ENCODE measurements around the gene MDC1.
"Not testable (repeated sequence)": the region's sequence is repeated elsewhere in the genome, so short reads cannot be mapped to it uniquely, and the experiment has no call there.

Gene MDC1

DNA sequence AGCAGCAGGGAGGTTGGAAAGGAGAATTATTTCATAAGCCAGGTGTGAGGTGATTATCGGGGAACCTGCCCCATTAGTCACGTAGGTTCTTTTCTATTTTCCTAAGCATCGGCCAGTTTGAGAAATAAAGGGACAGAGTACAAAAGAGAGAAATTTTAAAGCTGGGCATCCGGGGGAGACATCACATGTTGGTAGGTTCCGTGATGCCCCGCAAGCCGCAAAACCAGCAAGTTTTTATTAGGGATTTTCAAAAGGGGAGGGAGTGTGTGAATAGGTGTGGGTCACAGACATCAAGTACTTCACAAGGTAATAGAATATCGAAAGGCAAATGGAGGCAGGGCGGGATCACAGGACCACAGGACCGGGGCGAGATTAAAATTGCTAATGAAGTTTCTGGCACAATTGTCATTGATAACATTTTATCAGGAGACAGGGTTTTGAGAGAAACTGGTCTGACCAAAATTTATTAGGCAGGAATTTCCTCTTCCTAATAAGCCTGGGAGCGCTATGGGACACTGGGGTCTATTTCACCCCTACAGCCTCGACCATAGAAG, 47.5 kb upstream of the MDC1 start:
- H3K4me1 ChIP-seq (ENCODE audit: control insufficient read depth in 1 of 2, insufficient read depth in 2 of 2, low read length in 2 of 2): peaks cover 47 to 58% of the 10 kb centered on the region in 2 experiments
- H4K12ac ChIP-seq (ENCODE audit: low read depth, low read length); H4K8ac ChIP-seq (ENCODE audit: low read depth, low read length); H3K36me3 ChIP-seq (ENCODE audit: control insufficient read depth in 1 of 2, insufficient read depth in 2 of 2, low read length in 2 of 2); H3K18ac ChIP-seq (ENCODE audit: low read length); H3K27me3 ChIP-seq (ENCODE audit: insufficient read depth, low read length); DNase-seq; H3K4me2 ChIP-seq (ENCODE audit: low read length); H2AFZ ChIP-seq (ENCODE audit: insufficient read depth, low read length, poor library complexity); H3K79me2 ChIP-seq (ENCODE audit: control insufficient read depth, insufficient read depth, low read length, poor library complexity); H3K4me3 ChIP-seq (ENCODE audit: low read depth, low read length); H3K9ac ChIP-seq (ENCODE audit: low read length); H3K4ac ChIP-seq (ENCODE audit: low read depth, low read length); H3K23ac ChIP-seq (ENCODE audit: low read length); H3K9me3 ChIP-seq (ENCODE audit: insufficient read depth, low read depth, low read length); H2AK5ac ChIP-seq (ENCODE audit: low read length): not testable (repeated sequence)
- H2BK5ac ChIP-seq (ENCODE audit: low read depth, low read length, poor library complexity): peak overlapping the region; percentile 79
- H4K91ac ChIP-seq (ENCODE audit: low read depth, low read length): peak overlapping the region; percentile 76
- peak overlapping the region; percentile 100 for H3K27ac ChIP-seq (ENCODE audit: low read depth, low read length)
- peak overlapping the region; percentile 42 for H3K14ac ChIP-seq (ENCODE audit: low read length)
- peak overlapping the region; percentile 19 for H2BK12ac ChIP-seq (ENCODE audit: low read length)
- no CpG with 5 or more reads among the region's 13 CpGs for WGBS (ENCODE audit: extremely low coverage, insufficient coverage, insufficient read length)
- peak overlapping the region; percentile 76 for H2BK120ac ChIP-seq (ENCODE audit: insufficient read depth, low read length, poor library complexity)
- peaks cover 68% of the 10 kb centered on the region for H3K79me1 ChIP-seq (ENCODE audit: low read length)

DNA sequence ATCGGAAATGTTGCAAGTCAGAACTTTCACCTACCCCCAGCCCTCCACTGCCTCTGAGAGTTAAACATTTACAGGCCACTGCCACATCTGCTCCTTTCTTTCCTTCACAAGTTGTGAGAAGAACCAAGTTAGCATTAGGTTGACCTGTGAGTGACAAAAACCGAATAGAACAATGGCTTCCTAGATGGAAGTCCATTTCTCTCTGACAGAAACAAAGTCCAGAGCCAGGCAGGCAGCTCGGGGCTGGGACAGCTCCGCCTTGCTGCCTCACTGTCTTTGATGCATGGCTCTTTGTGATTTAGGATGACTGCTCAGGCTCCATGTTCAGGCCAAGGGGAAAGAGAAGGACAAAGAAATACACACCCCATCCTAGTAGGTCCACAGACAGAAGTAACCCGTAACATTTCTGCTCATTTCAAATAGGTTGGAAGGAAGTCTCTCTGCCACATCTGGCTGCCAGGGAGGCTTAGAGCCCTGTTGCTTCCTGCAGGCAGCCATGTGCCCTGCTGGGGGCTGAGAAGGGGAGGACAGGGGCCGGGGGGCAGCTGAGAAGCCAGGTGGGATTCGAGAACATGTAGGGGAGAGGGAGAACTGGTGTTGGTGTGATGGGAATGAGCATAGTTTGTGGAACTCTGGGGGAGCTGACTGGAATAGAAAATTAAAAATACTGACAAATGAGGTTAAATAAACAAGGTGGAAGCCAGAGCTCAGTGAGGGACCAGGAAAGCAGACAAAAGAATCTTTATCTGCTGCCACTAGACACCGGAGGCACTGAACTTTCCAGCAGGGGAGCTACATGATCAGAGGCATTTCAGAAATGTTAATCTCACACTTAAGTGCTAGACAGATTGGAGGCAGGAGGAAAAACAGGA, 46.8 kb upstream of the MDC1 start:
- peak; percentile 41 to 69 for DNase-seq
- H2BK5ac ChIP-seq (ENCODE audit: low read depth, low read length, poor library complexity): peak overlapping the region; percentile 99
- no peak overlapping the region for H3K4me3 ChIP-seq (ENCODE audit: low read depth, low read length)
- peaks cover 64% of the 10 kb centered on the region for H3K79me1 ChIP-seq (ENCODE audit: low read length)
- H3K4me2 ChIP-seq (ENCODE audit: low read length): peak overlapping the region; percentile 24
- H3K79me2 ChIP-seq (ENCODE audit: control insufficient read depth, insufficient read depth, low read length, poor library complexity): peaks cover 11% of the 10 kb centered on the region
- H3K23ac ChIP-seq (ENCODE audit: low read length): no peak overlapping the region
- H4K91ac ChIP-seq (ENCODE audit: low read depth, low read length): peak overlapping the region; percentile 100
- H3K9ac ChIP-seq (ENCODE audit: low read length): peak overlapping the region; percentile 83
- peak overlapping the region; percentile 78 for H2BK12ac ChIP-seq (ENCODE audit: low read length)
- H3K4me1 ChIP-seq (ENCODE audit: control insufficient read depth in 1 of 2, insufficient read depth in 2 of 2, low read length in 2 of 2): peaks cover 42 to 54% of the 10 kb centered on the region in 2 experiments
- H3K18ac ChIP-seq (ENCODE audit: low read length): peak overlapping the region; percentile 84
- H2BK120ac ChIP-seq (ENCODE audit: insufficient read depth, low read length, poor library complexity): peak overlapping the region; percentile 99
- H3K27ac ChIP-seq (ENCODE audit: low read depth, low read length): peak overlapping the region; percentile 100
- no peaks in the 10 kb centered on the region for H3K36me3 ChIP-seq (ENCODE audit: control insufficient read depth in 1 of 2, insufficient read depth in 2 of 2, low read length in 2 of 2)
- H4K8ac ChIP-seq (ENCODE audit: low read depth, low read length): peak overlapping the region; percentile 84
- WGBS (ENCODE audit: extremely low coverage, insufficient coverage, insufficient read length): no CpG with 5 or more reads among the region's 8 CpGs
- H3K9me3 ChIP-seq (ENCODE audit: insufficient read depth, low read depth, low read length): peaks cover 3% of the 10 kb centered on the region
- H3K14ac ChIP-seq (ENCODE audit: low read length): peak overlapping the region; percentile 93
- peak overlapping the region; percentile 81 for H3K4ac ChIP-seq (ENCODE audit: low read depth, low read length)
- no peaks in the 10 kb centered on the region for H3K27me3 ChIP-seq (ENCODE audit: insufficient read depth, low read length)
- H4K12ac ChIP-seq (ENCODE audit: low read depth, low read length): peak overlapping the region; percentile 23
- H2AK5ac ChIP-seq (ENCODE audit: low read length): peak overlapping the region; percentile 75
- H2AFZ ChIP-seq (ENCODE audit: insufficient read depth, low read length, poor library complexity): peak overlapping the region; percentile 50

DNA sequence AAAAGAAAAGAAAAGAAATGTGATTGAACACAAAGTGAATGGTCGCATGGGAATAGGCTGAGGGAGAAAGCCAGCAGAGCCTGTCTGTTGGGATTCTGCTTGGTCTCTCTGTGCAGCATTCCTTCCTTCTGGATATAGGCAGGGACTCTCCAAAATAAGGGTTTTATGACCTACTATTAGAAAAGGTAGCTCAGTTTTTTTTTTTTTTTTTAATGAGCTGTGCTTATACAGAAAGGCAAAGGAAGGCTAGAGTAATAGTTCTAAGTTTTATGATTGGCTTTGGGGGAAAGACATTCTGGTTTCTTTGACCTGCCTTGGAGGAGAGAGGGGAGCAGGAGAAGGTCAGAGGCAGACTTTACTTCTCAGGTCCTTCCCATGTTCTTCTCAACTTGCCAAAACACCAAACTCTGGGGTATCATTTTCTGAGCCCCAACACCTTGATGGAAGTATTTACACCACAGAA, 46.1 kb upstream of the MDC1 start:
- Histone ChIP-seq H3K4me1 (ENCODE audit: control insufficient read depth in 1 of 2, insufficient read depth in 2 of 2, low read length in 2 of 2) (peaks cover 38 to 49% of the 10 kb centered on the region in 2 experiments), H4K8ac (ENCODE audit: low read depth, low read length) (peak overlapping the region; percentile 84), H3K79me1 (ENCODE audit: low read length) (peaks cover 65% of the 10 kb centered on the region), H4K91ac (ENCODE audit: low read depth, low read length) (peak overlapping the region; percentile 100), H4K12ac (ENCODE audit: low read depth, low read length) (peak overlapping the region; percentile 23), H3K9ac (ENCODE audit: low read length) (no peak overlapping the region), H3K27me3 (ENCODE audit: insufficient read depth, low read length) (no peaks in the 10 kb centered on the region), H3K14ac (ENCODE audit: low read length) (peak overlapping the region; percentile 93), H3K27ac (ENCODE audit: low read depth, low read length) (peak overlapping the region; percentile 100), H3K23ac (ENCODE audit: low read length) (no peak overlapping the region), H2BK5ac (ENCODE audit: low read depth, low read length, poor library complexity) (peak overlapping the region; percentile 99), H2BK120ac (ENCODE audit: insufficient read depth, low read length, poor library complexity) (peak overlapping the region; percentile 99), H3K79me2 (ENCODE audit: control insufficient read depth, insufficient read depth, low read length, poor library complexity) (peaks cover 13% of the 10 kb centered on the region), H3K4me3 (ENCODE audit: low read depth, low read length) (no peak overlapping the region), H2AK5ac (ENCODE audit: low read length) (no peak overlapping the region), H3K9me3 (ENCODE audit: insufficient read depth, low read depth, low read length) (peaks cover 3% of the 10 kb centered on the region), H3K36me3 (ENCODE audit: control insufficient read depth in 1 of 2, insufficient read depth in 2 of 2, low read length in 2 of 2) (no peaks in the 10 kb centered on the region), H2AFZ (ENCODE audit: insufficient read depth, low read length, poor library complexity) (no peak overlapping the region), H3K4ac (ENCODE audit: low read depth, low read length) (peak overlapping the region; percentile 81), H3K4me2 (ENCODE audit: low read length) (peak overlapping the region; percentile 24), H3K18ac (ENCODE audit: low read length) (peak overlapping the region; percentile 84), H2BK12ac (ENCODE audit: low read length) (peak overlapping the region; percentile 78)
- peak; percentile 46 to 73 for DNase-seq
- WGBS (ENCODE audit: extremely low coverage, insufficient coverage, insufficient read length): no CpG with 5 or more reads among the region's 1 CpG

DNA sequence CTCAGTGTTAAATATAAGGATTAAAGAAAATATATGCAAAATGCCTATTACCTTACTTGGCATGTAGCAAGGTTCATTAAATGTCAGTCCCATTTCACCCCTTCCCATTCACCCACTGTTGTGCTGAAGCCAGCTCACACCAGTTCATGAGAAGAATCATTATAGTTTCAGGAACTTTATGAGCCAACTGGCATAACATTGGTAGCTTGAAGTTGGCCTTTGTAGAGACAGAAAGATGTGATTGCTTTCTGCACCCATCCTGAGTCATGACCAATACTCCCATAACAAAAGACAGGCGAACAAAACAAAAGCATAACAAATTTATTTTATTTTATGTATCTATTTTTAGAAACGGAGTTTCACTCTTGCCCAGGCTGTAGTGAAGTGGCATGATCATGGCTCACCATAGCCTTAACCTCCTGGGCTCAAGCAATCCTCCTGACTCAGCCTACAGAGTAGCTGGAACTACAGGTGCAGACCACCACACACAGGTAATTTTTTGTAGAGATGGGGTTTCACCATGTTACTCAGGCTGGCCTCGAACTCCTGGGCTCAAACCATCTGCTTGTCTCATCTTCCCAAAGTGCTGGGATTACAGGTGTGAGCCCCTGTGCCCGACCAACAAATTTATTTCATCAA, 44.8 kb upstream of the MDC1 start:
- WGBS (ENCODE audit: extremely low coverage, insufficient coverage, insufficient read length): no CpG with 5 or more reads among the region's 4 CpGs
- no peak overlapping the region for H3K4me2 ChIP-seq (ENCODE audit: low read length)

More for the DNA sequence above, 44.8 kb upstream of the MDC1 start:
- peak overlapping the region; percentile 78 for H3K27ac ChIP-seq (ENCODE audit: low read depth, low read length)
- no peak overlapping the region for H3K9ac ChIP-seq (ENCODE audit: low read length)
- no peak overlapping the region for H3K23ac ChIP-seq (ENCODE audit: low read length)
- peak overlapping the region; percentile 99 for H2BK12ac ChIP-seq (ENCODE audit: low read length)
- peak overlapping the region; percentile 59 for H3K14ac ChIP-seq (ENCODE audit: low read length)
- H3K36me3 ChIP-seq (ENCODE audit: control insufficient read depth in 1 of 2, insufficient read depth in 2 of 2, low read length in 2 of 2): no peaks in the 10 kb centered on the region
- peak overlapping the region; percentile 96 for H2BK120ac ChIP-seq (ENCODE audit: insufficient read depth, low read length, poor library complexity)
- H3K4me1 ChIP-seq (ENCODE audit: control insufficient read depth in 1 of 2, insufficient read depth in 2 of 2, low read length in 2 of 2): peaks cover 33 to 38% of the 10 kb centered on the region in 2 experiments
- peak overlapping the region; percentile 71 for H2AK5ac ChIP-seq (ENCODE audit: low read length)
- no peak overlapping the region for H4K12ac ChIP-seq (ENCODE audit: low read depth, low read length)
- peak overlapping the region; percentile 76 for H3K4ac ChIP-seq (ENCODE audit: low read depth, low read length)
- H3K18ac ChIP-seq (ENCODE audit: low read length): peak overlapping the region; percentile 72
- peaks cover 3% of the 10 kb centered on the region for H3K9me3 ChIP-seq (ENCODE audit: insufficient read depth, low read depth, low read length)
- peak overlapping the region; percentile 35 for H4K8ac ChIP-seq (ENCODE audit: low read depth, low read length)
- H2BK5ac ChIP-seq (ENCODE audit: low read depth, low read length, poor library complexity): peak overlapping the region; percentile 74
- H3K79me2 ChIP-seq (ENCODE audit: control insufficient read depth, insufficient read depth, low read length, poor library complexity): peaks cover 13% of the 10 kb centered on the region
- no peak overlapping the region for H2AFZ ChIP-seq (ENCODE audit: insufficient read depth, low read length, poor library complexity)
- no peaks in the 10 kb centered on the region for H3K27me3 ChIP-seq (ENCODE audit: insufficient read depth, low read length)
- H3K79me1 ChIP-seq (ENCODE audit: low read length): peaks cover 57% of the 10 kb centered on the region
- H4K91ac ChIP-seq (ENCODE audit: low read depth, low read length): peak overlapping the region; percentile 90
- no peak for DNase-seq
- H3K4me3 ChIP-seq (ENCODE audit: low read depth, low read length): no peak overlapping the region
